HEK293T (cell line): ENCODE measurements around the gene EFNA5.

Experiments
- BHLHE40 ChIP-seq: fragments of 450-650 bp; IDR thresholded peaks from 2 replicates; pipeline ENCODE4 v1.6.1; 2016; ENCODE audit warnings: mild to moderate bottlenecking, moderate library complexity, borderline replicate concordance
- FOXA1 ChIP-seq: fragments of 450-650 bp; IDR thresholded peaks from 2 replicates; pipeline ENCODE4 v1.6.1; 2016; ENCODE audit warnings: mild to moderate bottlenecking
- FOXM1 ChIP-seq: fragments of 450-650 bp; IDR thresholded peaks from 2 replicates; pipeline ENCODE4 v1.6.1; 2017; ENCODE audit warnings: mild to moderate bottlenecking, borderline replicate concordance
- L3MBTL2 ChIP-seq: fragments of 450-650 bp; conservative IDR thresholded peaks from 2 replicates; pipeline ENCODE4 v1.6.1; 2016; ENCODE audit warnings: mild to moderate bottlenecking
- SUZ12 ChIP-seq: fragments of 450-650 bp; IDR thresholded peaks from 2 replicates; pipeline ENCODE4 v1.6.1; 2016; ENCODE audit warnings: mild to moderate bottlenecking
- TARDBP ChIP-seq: fragments of 450-650 bp; IDR thresholded peaks from 2 replicates; pipeline ENCODE4 v1.6.1; 2016

DNA sequence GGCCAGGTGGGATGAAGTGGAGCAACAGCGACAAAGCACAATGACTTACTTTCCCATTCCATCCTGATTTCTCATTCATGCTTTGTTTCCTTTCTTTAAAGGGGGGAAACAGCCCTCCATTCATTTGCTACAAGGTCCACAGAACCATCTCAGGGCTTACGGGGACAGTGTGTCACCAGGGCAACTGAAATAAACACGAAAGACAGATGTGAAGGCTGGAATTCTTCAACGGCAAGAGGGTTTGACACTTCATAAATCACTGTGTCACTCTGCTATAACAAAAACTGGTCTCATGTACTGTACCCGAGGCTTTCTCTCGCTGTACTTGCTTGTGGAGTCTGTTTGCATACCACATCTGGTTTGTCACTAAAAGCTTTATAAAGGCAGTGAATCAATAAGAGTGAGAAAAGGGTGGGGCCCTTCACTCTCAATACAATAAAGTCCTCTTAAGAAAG lies 150.8 kb downstream of the EFNA5 start:
- no peak for TF ChIP-seq FOXM1
- TF ChIP-seq FOXA1: no peak
- no peak for TF ChIP-seq TARDBP
- TF ChIP-seq BHLHE40: no peak
- no peak for TF ChIP-seq L3MBTL2
- no peak for TF ChIP-seq SUZ12
